Lower lobe of right lung (tissue), 2 donors: ENCODE data around the gene ANTXR2. TPM values are rescaled to one million over a fixed set of nuclear protein-coding genes. Genes with fewer than 3 reads are reported as not detected.

Source experiments
- ATAC-seq, 2 donors: fragments of 200-7000 bp; cut with Tn5 transposase; one replicate each; pipeline ENCODE4 v1.9.1; 2020 to 2022; ENCODE audit warnings: mild to moderate bottlenecking in 2 of 2, moderate library complexity in 2 of 2
- DNase-seq: peaks from one replicate; pipeline ENCODE4 v3.0.0-alpha.2; 2020
- H3K27ac ChIP-seq: fragments of 200-600 bp; one replicate; pipeline ENCODE4 v1.8.0; 2022
- H3K27me3 ChIP-seq: fragments of 200-600 bp; one replicate; pipeline ENCODE4 v1.8.0; 2022; ENCODE audit warnings: low read depth
- H3K36me3 ChIP-seq: fragments of 200-600 bp; one replicate; pipeline ENCODE4 v1.8.0; 2022; ENCODE audit warnings: mild to moderate bottlenecking
- H3K4me1 ChIP-seq: fragments of 200-600 bp; one replicate; pipeline ENCODE4 v1.8.0; 2022
- H3K4me3 ChIP-seq: fragments of 200-600 bp; one replicate; pipeline ENCODE4 v1.8.0; 2022; ENCODE audit warnings: mild to moderate bottlenecking
- H3K9me3 ChIP-seq: fragments of 200-600 bp; one replicate; pipeline ENCODE4 v1.8.0; 2022
- CTCF ChIP-seq: fragments of 200-600 bp; IDR thresholded peaks from one replicate; pipeline ENCODE4 v1.8.0; 2022; ENCODE audit warnings: antibody characterized with exemption, mild to moderate bottlenecking
- intact Hi-C: fragments of 100-400 bp; cut with DNase I; formaldehyde crosslinking; loops from one replicate; pipeline ENCODE4 v1.11.0; 2022
- total RNA-seq: library from RNA; stranded (reverse); fragmentation: NEBNext Ultra II Directional; extraction: Animal tissue kit (Norgen Biotek cat#: 25700); gene quantifications from one replicate; pipeline ENCODE4 v1.2.1, GENCODE V29; 2021
- donor health status: DM: no; HTN: yes; CAD: no; lungs with severe emphysema.

ANTXR2 gene
- total RNA-seq, 1 donor from 2014 or later = 62.8 TPM

- intact Hi-C loops = no loop called here
- TF ChIP-seq CTCF = no peak
- no peak for ATAC-seq
- Histone ChIP-seq H3K36me3 (no peaks in the 10 kb centered on the region), H3K27me3 (no peaks in the 10 kb centered on the region), H3K4me1 (no peaks in the 10 kb centered on the region), H3K27ac (no peak overlapping the region), H3K9me3 (no peaks in the 10 kb centered on the region), H3K4me3 (no peak overlapping the region)
- DNase-seq = no peak
Measured at GRCh38 chr4:79918292-79918691, 154.7 kb downstream of the ANTXR2 start.

GRCh38 chr4:79917246-79917645 is 155.8 kb downstream of the ANTXR2 start:
- H3K36me3 ChIP-seq = no peaks in the 10 kb centered on the region
- no peak for DNase-seq
- TF ChIP-seq CTCF = peak; percentile 57
- intact Hi-C loops = no loop called here
- no peaks in the 10 kb centered on the region for H3K27me3 ChIP-seq
- no peak overlapping the region for H3K4me3 ChIP-seq
- no peak for ATAC-seq
- H3K9me3 ChIP-seq = no peaks in the 10 kb centered on the region
- no peak overlapping the region for H3K27ac ChIP-seq
- H3K4me1 ChIP-seq = no peaks in the 10 kb centered on the region

- intact Hi-C loops = no loop called here
- Histone ChIP-seq H3K4me3 (no peak overlapping the region), H3K9me3 (no peaks in the 10 kb centered on the region), H3K27me3 (no peaks in the 10 kb centered on the region), H3K36me3 (no peaks in the 10 kb centered on the region), H3K4me1 (no peaks in the 10 kb centered on the region), H3K27ac (no peak overlapping the region)
- DNase-seq = no peak
- ATAC-seq = no peak
- no peak for TF ChIP-seq CTCF
Measured at GRCh38 chr4:79915246-79915645, 157.8 kb downstream of the ANTXR2 start.

- DNase-seq = no peak
- no peak for ATAC-seq
- no peaks in the 10 kb centered on the region for H3K4me1 ChIP-seq
Measured at GRCh38 chr4:79913581-79913980, 159.4 kb downstream of the ANTXR2 start.

GRCh38 chr4:79907001-79907400 is 166.0 kb downstream of the ANTXR2 start:
- Histone ChIP-seq H3K27me3 (no peaks in the 10 kb centered on the region), H3K27ac (no peak overlapping the region), H3K4me1 (no peaks in the 10 kb centered on the region), H3K9me3 (no peaks in the 10 kb centered on the region), H3K4me3 (no peak overlapping the region), H3K36me3 (peaks cover 22% of the 10 kb centered on the region)
- no peak for TF ChIP-seq CTCF
- DNase-seq (no peak), ATAC-seq (no peak)
- intact Hi-C loops = no loop called here

More at GRCh38 chr4:79913581-79913980, 159.4 kb downstream of the ANTXR2 start:
- no peak overlapping the region for H3K27ac ChIP-seq
- intact Hi-C loops = no loop called here
- no peaks in the 10 kb centered on the region for H3K27me3 ChIP-seq
- H3K36me3 ChIP-seq = no peaks in the 10 kb centered on the region
- no peaks in the 10 kb centered on the region for H3K9me3 ChIP-seq
- TF ChIP-seq CTCF = no peak
- H3K4me3 ChIP-seq = no peak overlapping the region

- TF ChIP-seq CTCF = no peak
- peaks cover 22% of the 10 kb centered on the region for H3K36me3 ChIP-seq
- intact Hi-C loops = no loop called here
- no peaks in the 10 kb centered on the region for H3K9me3 ChIP-seq
- no peak overlapping the region for H3K27ac ChIP-seq
- H3K27me3 ChIP-seq = no peaks in the 10 kb centered on the region
- DNase-seq (no peak), ATAC-seq (no peak)
- H3K4me1 ChIP-seq = no peaks in the 10 kb centered on the region
- no peak overlapping the region for H3K4me3 ChIP-seq
Measured at GRCh38 chr4:79906303-79906702, 166.7 kb downstream of the ANTXR2 start.
